ENCODE results near the gene SYT15. TPM values are rescaled to one million over a fixed set of nuclear protein-coding genes. Genes with fewer than 3 reads are reported as not detected.
A peak's percentile ranks its signal among the peaks of the same experiment; 100 is the strongest.
"Not testable (repeated sequence)": the region's sequence is repeated elsewhere in the genome, so short reads cannot be mapped to it uniquely, and the experiment has no call there.

The SYT15 gene
- total RNA-seq, 1 experiment from 2014 or later: 0.43 TPM

GRCh38 chr10:46573884-46574283 is 5.0 kb upstream of the SYT15 start:
- H3K4me3 ChIP-seq (ENCODE audit: low read depth, low read length); H3K36me3 ChIP-seq (ENCODE audit: control insufficient read depth, insufficient read depth, low read length); H3K27me3 ChIP-seq (replicated peaks; ENCODE audit: control insufficient read depth, insufficient read depth, low read length); POLR2A ChIA-PET; intact Hi-C loops (cut with micrococcal nuclease; ENCODE audit: unreplicated experiment); H3K4me3 Mint-ChIP-seq (ENCODE audit: unreplicated experiment); CTCF ChIA-PET; H3K27me3 Mint-ChIP-seq (ENCODE audit: insufficient read depth, unreplicated experiment); H3K36me3 Mint-ChIP-seq (ENCODE audit: insufficient read depth, unreplicated experiment); H3K4me1 Mint-ChIP-seq (ENCODE audit: low read depth, unreplicated experiment); H3K27ac Mint-ChIP-seq (ENCODE audit: unreplicated experiment); H3K4me1 ChIP-seq; H3K9me3 Mint-ChIP-seq (ENCODE audit: unreplicated experiment); H3K9me3 ChIP-seq; BruUV-seq (replicated peaks): not testable (repeated sequence)
- peak in 1 of 2 experiments; percentile 25 for DNase-seq

DNA sequence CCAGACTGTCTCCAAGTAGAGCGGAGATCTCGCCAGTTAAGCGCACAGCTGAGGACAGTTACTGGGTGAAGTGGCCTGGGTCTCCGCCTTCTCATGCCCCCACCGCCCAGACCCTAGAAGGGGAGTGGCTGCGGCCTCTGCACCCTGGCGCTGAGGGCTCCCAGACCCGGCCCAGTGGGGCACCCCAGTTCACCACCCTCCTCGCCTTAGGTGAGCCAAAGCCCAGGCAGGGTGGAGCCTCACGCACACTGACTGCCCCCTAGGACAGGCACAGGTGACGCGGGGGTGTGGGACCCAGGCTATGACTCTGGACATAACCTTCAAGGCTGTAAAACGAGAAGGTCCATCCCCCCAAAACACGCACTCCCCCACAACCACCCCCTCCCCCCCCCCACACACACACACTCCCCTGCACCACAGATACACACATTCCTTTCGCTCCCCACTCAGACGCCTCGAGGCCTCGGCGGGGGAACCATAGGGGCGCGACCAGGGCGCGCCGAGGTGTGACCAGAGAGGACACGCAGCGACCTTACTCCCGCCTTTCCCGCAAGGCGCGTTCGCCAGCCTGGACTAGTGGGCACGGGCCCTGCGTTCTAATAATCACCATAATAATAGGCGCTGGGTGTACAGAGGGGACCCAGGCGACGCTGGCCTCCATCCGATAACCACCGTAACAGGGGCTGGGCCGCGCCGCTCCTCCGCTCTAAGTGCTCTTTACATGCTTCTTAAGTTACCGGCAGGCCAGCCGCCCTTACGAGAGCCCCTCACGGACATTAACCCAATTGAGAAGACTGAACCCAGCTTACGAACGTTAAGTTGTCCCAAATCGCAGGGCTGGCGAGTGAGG is 1.1 kb upstream of the SYT15 start:
- H3K4me1 ChIP-seq; POLR2A ChIA-PET; H3K36me3 ChIP-seq (ENCODE audit: control insufficient read depth, insufficient read depth, low read length); H3K4me3 Mint-ChIP-seq (ENCODE audit: unreplicated experiment); H3K27me3 ChIP-seq (replicated peaks; ENCODE audit: control insufficient read depth, insufficient read depth, low read length); CTCF ChIA-PET; H3K27ac Mint-ChIP-seq (ENCODE audit: unreplicated experiment); H3K27me3 Mint-ChIP-seq (ENCODE audit: insufficient read depth, unreplicated experiment); H3K4me3 ChIP-seq (ENCODE audit: low read depth, low read length); BruUV-seq (replicated peaks); H3K9me3 ChIP-seq; intact Hi-C loops (cut with micrococcal nuclease; ENCODE audit: unreplicated experiment); H3K36me3 Mint-ChIP-seq (ENCODE audit: insufficient read depth, unreplicated experiment); H3K4me1 Mint-ChIP-seq (ENCODE audit: low read depth, unreplicated experiment); H3K9me3 Mint-ChIP-seq (ENCODE audit: unreplicated experiment): not testable (repeated sequence)
- DNase-seq: peak in 1 of 2 experiments; percentile 17

DNA sequence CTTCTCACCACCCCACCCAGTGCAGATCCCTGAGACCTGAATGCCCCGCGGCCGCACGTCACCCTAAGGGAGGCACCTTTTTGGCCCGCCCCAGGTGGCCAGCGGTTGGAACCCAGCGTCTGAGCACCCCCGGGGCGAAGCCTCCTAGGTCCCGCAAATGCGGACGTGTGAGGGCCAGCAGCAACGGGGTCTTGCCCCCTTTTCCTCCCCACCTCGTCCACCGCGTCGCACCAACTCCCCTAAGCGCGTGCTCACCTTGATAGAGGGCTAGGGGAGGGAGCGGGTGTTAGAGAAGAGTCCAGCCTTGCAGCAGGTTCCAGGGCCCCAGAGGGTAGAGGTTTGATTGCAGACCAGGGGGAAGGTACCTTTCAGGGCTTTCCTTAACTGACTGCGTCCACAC is 450 bp downstream of the SYT15 start:
- H3K4me1 ChIP-seq; H3K36me3 Mint-ChIP-seq (ENCODE audit: insufficient read depth, unreplicated experiment); BruUV-seq (replicated peaks); H3K9me3 ChIP-seq; H3K27me3 ChIP-seq (replicated peaks; ENCODE audit: control insufficient read depth, insufficient read depth, low read length); H3K4me1 Mint-ChIP-seq (ENCODE audit: low read depth, unreplicated experiment); CTCF ChIA-PET; H3K36me3 ChIP-seq (ENCODE audit: control insufficient read depth, insufficient read depth, low read length); intact Hi-C loops (cut with micrococcal nuclease; ENCODE audit: unreplicated experiment); DNase-seq; H3K27ac Mint-ChIP-seq (ENCODE audit: unreplicated experiment); H3K9me3 Mint-ChIP-seq (ENCODE audit: unreplicated experiment); H3K4me3 Mint-ChIP-seq (ENCODE audit: unreplicated experiment); POLR2A ChIA-PET; H3K27me3 Mint-ChIP-seq (ENCODE audit: insufficient read depth, unreplicated experiment); H3K4me3 ChIP-seq (ENCODE audit: low read depth, low read length): not testable (repeated sequence)

DNA sequence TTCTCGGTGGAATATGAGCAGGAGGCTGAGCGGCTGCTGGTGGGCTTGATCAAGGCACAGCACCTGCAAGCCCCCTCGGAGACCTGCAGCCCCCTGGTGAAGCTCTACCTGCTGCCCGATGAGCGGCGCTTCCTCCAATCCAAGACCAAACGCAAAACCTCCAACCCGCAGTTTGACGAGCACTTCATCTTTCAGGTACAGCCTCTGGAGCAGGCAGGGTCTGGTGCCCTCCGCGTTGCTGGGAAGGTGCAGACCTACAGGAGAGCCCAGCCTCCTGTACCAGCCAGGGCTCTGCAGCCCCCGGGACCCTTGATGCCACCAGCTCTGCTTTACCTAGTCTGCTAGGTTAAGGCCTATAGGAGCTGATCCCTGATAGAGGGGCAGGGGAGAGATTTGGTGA is 3.1 kb downstream of the SYT15 start:
- H3K27ac Mint-ChIP-seq (ENCODE audit: unreplicated experiment); CTCF ChIA-PET; H3K27me3 Mint-ChIP-seq (ENCODE audit: insufficient read depth, unreplicated experiment); intact Hi-C loops (cut with micrococcal nuclease; ENCODE audit: unreplicated experiment); H3K4me3 Mint-ChIP-seq (ENCODE audit: unreplicated experiment); H3K36me3 Mint-ChIP-seq (ENCODE audit: insufficient read depth, unreplicated experiment); H3K9me3 Mint-ChIP-seq (ENCODE audit: unreplicated experiment); H3K9me3 ChIP-seq; H3K4me1 Mint-ChIP-seq (ENCODE audit: low read depth, unreplicated experiment); H3K27me3 ChIP-seq (replicated peaks; ENCODE audit: control insufficient read depth, insufficient read depth, low read length); BruUV-seq (replicated peaks); H3K4me3 ChIP-seq (ENCODE audit: low read depth, low read length); H3K36me3 ChIP-seq (ENCODE audit: control insufficient read depth, insufficient read depth, low read length); POLR2A ChIA-PET; H3K4me1 ChIP-seq: not testable (repeated sequence)
- DNase-seq: peak in 1 of 2 experiments; percentile 23

DNA sequence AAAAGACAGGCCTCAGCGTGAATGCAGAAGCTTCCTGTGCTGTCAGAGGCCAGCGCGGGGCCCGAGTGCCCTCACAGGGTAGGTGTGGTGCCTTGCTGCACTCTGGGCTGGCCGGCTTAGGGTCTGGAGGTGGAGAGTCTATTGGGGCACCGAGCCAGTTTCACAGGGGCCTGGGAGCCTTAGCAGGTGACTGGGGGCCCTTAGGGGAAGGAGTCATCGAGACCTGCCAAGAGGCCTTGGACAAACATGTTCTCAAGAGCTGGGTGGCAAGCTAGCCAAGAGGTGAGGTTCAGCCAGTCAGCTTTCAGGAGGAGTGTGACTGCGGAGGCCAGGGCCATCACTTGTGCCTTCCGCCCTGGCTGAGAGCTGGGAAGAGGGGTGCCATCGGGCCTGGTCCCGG is 3.6 kb downstream of the SYT15 start:
- H3K36me3 ChIP-seq (ENCODE audit: control insufficient read depth, insufficient read depth, low read length); H3K27me3 Mint-ChIP-seq (ENCODE audit: insufficient read depth, unreplicated experiment); H3K9me3 Mint-ChIP-seq (ENCODE audit: unreplicated experiment); BruUV-seq (replicated peaks); POLR2A ChIA-PET; H3K4me1 Mint-ChIP-seq (ENCODE audit: low read depth, unreplicated experiment); H3K4me3 Mint-ChIP-seq (ENCODE audit: unreplicated experiment); H3K27me3 ChIP-seq (replicated peaks; ENCODE audit: control insufficient read depth, insufficient read depth, low read length); H3K36me3 Mint-ChIP-seq (ENCODE audit: insufficient read depth, unreplicated experiment); H3K4me1 ChIP-seq; H3K27ac Mint-ChIP-seq (ENCODE audit: unreplicated experiment); H3K4me3 ChIP-seq (ENCODE audit: low read depth, low read length); DNase-seq; intact Hi-C loops (cut with micrococcal nuclease; ENCODE audit: unreplicated experiment); H3K9me3 ChIP-seq; CTCF ChIA-PET: not testable (repeated sequence)

DNA sequence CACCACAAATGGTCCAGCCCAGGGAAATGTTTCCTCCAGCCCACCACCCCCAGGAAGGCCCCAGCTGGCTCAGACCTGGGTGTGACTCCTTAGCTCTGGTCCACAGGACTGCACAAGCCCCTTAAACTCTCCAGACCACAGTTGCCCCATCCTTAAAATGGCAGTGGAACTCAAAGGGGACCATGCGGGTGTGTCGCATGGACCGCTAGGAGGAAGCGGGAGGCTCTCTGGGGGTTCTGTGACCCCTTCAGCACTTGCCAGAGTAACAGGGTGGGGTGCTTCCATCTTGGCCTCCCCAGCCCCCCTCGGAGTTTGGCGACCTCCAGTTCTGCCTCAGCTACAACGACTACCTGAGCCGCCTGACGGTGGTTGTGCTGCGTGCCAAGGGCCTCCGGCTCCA is 5.3 kb downstream of the SYT15 start:
- H3K36me3 ChIP-seq (ENCODE audit: control insufficient read depth, insufficient read depth, low read length); CTCF ChIA-PET: not testable (repeated sequence)

GRCh38 chr10:46585246-46585645 is 6.3 kb downstream of the SYT15 start:
- H3K27me3 Mint-ChIP-seq (ENCODE audit: insufficient read depth, unreplicated experiment); DNase-seq; BruUV-seq (replicated peaks); H3K4me3 Mint-ChIP-seq (ENCODE audit: unreplicated experiment); H3K4me1 Mint-ChIP-seq (ENCODE audit: low read depth, unreplicated experiment); H3K4me1 ChIP-seq; H3K9me3 Mint-ChIP-seq (ENCODE audit: unreplicated experiment); H3K9me3 ChIP-seq; H3K27me3 ChIP-seq (replicated peaks; ENCODE audit: control insufficient read depth, insufficient read depth, low read length); CTCF ChIA-PET; intact Hi-C loops (cut with micrococcal nuclease; ENCODE audit: unreplicated experiment); H3K36me3 ChIP-seq (ENCODE audit: control insufficient read depth, insufficient read depth, low read length); H3K27ac Mint-ChIP-seq (ENCODE audit: unreplicated experiment); POLR2A ChIA-PET; H3K36me3 Mint-ChIP-seq (ENCODE audit: insufficient read depth, unreplicated experiment); H3K4me3 ChIP-seq (ENCODE audit: low read depth, low read length): not testable (repeated sequence)

More for the DNA sequence above, 5.3 kb downstream of the SYT15 start:
- BruUV-seq (replicated peaks); H3K4me1 Mint-ChIP-seq (ENCODE audit: low read depth, unreplicated experiment); H3K4me3 ChIP-seq (ENCODE audit: low read depth, low read length); H3K27ac Mint-ChIP-seq (ENCODE audit: unreplicated experiment); intact Hi-C loops (cut with micrococcal nuclease; ENCODE audit: unreplicated experiment); H3K9me3 ChIP-seq; H3K27me3 ChIP-seq (replicated peaks; ENCODE audit: control insufficient read depth, insufficient read depth, low read length); H3K4me1 ChIP-seq; POLR2A ChIA-PET; H3K9me3 Mint-ChIP-seq (ENCODE audit: unreplicated experiment); H3K36me3 Mint-ChIP-seq (ENCODE audit: insufficient read depth, unreplicated experiment); H3K27me3 Mint-ChIP-seq (ENCODE audit: insufficient read depth, unreplicated experiment); H3K4me3 Mint-ChIP-seq (ENCODE audit: unreplicated experiment): not testable (repeated sequence)
- DNase-seq: peak in 1 of 2 experiments; percentile 34
